ENCODE measurements around the gene EME2. TPM values are rescaled to one million over a fixed set of nuclear protein-coding genes. Genes with fewer than 3 reads are reported as not detected.

The EME2 gene
- total and polyA plus RNA-seq, 2 of the 13 experiments (the other 11 are each of a cell fraction or from before 2014, with no cell fraction given), result 4.4 to 7.6 TPM

DNA sequence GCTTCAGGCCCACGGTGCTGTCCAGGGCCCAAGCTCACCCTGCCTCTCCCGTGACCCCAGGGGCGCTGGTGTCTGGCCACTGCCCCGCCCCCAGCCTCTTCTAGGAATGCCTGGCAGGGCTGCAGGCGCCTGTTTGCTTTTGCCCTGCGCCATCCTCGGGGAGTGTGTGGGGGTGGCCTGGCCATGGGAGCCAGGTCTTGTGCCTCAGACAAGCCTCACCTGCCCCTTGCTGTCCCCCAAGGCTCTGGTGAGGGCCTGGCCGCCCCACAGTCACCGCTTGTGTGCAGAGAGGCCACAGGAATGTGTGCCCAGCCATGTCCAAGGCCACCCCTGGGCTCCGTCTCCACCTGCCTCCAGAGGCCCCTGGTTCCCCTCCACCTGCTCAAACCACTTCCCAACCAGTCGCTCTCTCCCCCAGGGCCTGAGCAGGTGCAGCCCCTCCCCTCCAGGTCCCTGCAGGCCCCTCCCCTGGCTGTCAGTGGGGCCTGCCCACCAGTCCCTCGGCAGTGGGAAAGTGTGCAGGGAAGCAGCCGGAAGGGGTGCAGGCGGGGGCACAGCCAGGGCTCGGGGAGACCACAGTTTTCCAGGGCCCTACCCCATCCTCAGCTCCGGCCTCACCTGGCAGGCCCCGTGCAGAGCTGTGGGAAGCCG, 21.7 kb downstream of the EME2 start (continued):
- TF ChIP-seq, protein P1, sequence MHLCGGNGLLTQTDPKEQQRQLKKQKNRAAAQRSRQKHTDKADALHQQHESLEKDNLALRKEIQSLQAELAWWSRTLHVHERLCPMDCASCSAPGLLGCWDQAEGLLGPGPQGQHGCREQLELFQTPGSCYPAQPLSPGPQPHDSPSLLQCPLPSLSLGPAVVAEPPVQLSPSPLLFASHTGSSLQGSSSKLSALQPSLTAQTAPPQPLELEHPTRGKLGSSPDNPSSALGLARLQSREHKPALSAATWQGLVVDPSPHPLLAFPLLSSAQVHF (CRISPR knock-in tag; IDR thresholded peaks at IDR 0.05), result no peak
- TF ChIP-seq HOXA5 (CRISPR knock-in tag; IDR thresholded peaks at IDR 0.05) (no peak), FOXA1 (IDR thresholded peaks at IDR 0.05) (no peak), FOXA1 (CRISPR knock-in tag; IDR thresholded peaks at IDR 0.05) (peak; percentile 85), HNRNPLL (IDR thresholded peaks at IDR 0.05; ENCODE audit: low read depth, low read length, poor library complexity, severe bottlenecking) (peak; percentile 36), RELA (CRISPR knock-in tag; IDR thresholded peaks at IDR 0.05) (no peak), ZSCAN30 (CRISPR knock-in tag; IDR thresholded peaks at IDR 0.05) (no peak), CBFB (CRISPR knock-in tag; IDR thresholded peaks at IDR 0.05) (peak; percentile 98), NR2C2 (CRISPR knock-in tag; IDR thresholded peaks at IDR 0.05; ENCODE audit: borderline replicate concordance) (peak; percentile 37; the same call in 1 of the 2 replicates), CHD2 (IDR thresholded peaks at IDR 0.05; ENCODE audit: low read depth, low read length) (no peak), GATAD1 (CRISPR knock-in tag; IDR thresholded peaks at IDR 0.05) (no peak), KLF11 (CRISPR knock-in tag; IDR thresholded peaks at IDR 0.05) (peak; percentile 68; the same call in 1 of the 2 replicates), MED8 (CRISPR knock-in tag; IDR thresholded peaks at IDR 0.05; ENCODE audit: insufficient replicate concordance) (no peak), KDM4B (CRISPR knock-in tag; IDR thresholded peaks at IDR 0.05) (peak; percentile 51; the same call in 1 of the 2 replicates), SNAI1 (CRISPR knock-in tag; IDR thresholded peaks at IDR 0.05; ENCODE audit: borderline replicate concordance) (0 out of 2 replicates have a peak, but pooled peaks have one; percentile 34)
- TF ChIP-seq, protein P2, sequence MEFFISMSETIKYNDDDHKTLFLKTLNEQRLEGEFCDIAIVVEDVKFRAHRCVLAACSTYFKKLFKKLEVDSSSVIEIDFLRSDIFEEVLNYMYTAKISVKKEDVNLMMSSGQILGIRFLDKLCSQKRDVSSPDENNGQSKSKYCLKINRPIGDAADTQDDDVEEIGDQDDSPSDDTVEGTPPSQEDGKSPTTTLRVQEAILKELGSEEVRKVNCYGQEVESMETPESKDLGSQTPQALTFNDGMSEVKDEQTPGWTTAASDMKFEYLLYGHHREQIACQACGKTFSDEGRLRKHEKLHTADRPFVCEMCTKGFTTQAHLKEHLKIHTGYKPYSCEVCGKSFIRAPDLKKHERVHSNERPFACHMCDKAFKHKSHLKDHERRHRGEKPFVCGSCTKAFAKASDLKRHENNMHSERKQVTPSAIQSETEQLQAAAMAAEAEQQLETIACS (CRISPR knock-in tag; IDR thresholded peaks at IDR 0.05), result no peak
- TF ChIP-seq, protein P3, sequence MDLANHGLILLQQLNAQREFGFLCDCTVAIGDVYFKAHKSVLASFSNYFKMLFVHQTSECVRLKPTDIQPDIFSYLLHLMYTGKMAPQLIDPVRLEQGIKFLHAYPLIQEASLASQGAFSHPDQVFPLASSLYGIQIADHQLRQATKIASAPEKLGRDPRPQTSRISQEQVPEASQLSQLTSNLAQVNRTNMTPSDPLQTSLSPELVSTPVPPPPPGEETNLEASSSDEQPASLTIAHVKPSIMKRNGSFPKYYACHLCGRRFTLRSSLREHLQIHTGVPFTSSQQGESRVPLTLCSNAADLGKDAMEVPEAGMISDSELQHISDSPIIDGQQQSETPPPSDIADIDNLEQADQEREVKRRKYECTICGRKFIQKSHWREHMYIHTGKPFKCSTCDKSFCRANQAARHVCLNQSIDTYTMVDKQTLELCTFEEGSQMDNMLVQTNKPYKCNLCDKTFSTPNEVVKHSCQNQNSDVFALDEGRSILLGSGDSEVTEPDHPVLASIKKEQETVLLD (CRISPR knock-in tag; IDR thresholded peaks at IDR 0.05; ENCODE audit: low read depth), result no peak
- TF ChIP-seq, protein P4, sequence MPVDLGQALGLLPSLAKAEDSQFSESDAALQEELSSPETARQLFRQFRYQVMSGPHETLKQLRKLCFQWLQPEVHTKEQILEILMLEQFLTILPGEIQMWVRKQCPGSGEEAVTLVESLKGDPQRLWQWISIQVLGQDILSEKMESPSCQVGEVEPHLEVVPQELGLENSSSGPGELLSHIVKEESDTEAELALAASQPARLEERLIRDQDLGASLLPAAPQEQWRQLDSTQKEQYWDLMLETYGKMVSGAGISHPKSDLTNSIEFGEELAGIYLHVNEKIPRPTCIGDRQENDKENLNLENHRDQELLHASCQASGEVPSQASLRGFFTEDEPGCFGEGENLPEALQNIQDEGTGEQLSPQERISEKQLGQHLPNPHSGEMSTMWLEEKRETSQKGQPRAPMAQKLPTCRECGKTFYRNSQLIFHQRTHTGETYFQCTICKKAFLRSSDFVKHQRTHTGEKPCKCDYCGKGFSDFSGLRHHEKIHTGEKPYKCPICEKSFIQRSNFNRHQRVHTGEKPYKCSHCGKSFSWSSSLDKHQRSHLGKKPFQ (CRISPR knock-in tag; IDR thresholded peaks at IDR 0.05; ENCODE audit: insufficient replicate concordance), result no peak

All from HepG2 (cell line).